Measurements from ENCODE around the gene EFNA3.

The EFNA3 gene

DNA sequence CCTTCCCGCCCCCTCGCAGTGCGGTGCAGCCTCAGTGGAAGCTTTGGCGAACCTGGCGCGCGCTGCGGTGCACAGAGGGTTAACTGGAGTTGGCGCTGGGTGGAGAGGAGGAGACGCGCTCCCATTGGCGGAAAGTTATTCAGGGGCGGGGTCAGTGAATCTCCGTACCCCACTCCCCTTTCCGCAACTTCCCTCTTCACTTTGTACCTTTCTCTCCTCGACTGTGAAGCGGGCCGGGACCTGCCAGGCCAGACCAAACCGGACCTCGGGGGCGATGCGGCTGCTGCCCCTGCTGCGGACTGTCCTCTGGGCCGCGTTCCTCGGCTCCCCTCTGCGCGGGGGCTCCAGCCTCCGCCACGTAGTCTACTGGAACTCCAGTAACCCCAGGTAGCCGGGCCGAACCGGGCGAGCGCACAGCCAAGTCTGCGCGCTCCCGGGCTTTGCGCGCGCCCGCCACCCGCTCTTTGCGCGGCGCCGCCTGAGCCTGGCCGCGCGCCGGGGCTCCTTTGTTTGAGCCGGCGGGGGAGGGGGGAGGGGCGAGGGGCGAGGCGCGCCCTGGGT lies 15.0 kb upstream of the EFNA3 start, which contains the start of gene EFNA4 (continued):
- TF ChIP-seq, protein P1, sequence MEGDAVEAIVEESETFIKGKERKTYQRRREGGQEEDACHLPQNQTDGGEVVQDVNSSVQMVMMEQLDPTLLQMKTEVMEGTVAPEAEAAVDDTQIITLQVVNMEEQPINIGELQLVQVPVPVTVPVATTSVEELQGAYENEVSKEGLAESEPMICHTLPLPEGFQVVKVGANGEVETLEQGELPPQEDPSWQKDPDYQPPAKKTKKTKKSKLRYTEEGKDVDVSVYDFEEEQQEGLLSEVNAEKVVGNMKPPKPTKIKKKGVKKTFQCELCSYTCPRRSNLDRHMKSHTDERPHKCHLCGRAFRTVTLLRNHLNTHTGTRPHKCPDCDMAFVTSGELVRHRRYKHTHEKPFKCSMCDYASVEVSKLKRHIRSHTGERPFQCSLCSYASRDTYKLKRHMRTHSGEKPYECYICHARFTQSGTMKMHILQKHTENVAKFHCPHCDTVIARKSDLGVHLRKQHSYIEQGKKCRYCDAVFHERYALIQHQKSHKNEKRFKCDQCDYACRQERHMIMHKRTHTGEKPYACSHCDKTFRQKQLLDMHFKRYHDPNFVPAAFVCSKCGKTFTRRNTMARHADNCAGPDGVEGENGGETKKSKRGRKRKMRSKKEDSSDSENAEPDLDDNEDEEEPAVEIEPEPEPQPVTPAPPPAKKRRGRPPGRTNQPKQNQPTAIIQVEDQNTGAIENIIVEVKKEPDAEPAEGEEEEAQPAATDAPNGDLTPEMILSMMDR (tag by site-specific recombination; IDR thresholded peaks at IDR 0.05) = no peak
- TF ChIP-seq ZNF426 (tag by site-specific recombination; IDR thresholded peaks at IDR 0.05) (no peak), PRDM4 (tag by site-specific recombination; IDR thresholded peaks at IDR 0.05) (no peak), ZSCAN16 (tag by site-specific recombination; IDR thresholded peaks at IDR 0.05) (no peak), ZNF529 (tag by site-specific recombination; IDR thresholded peaks at IDR 0.05; ENCODE audit: insufficient replicate concordance) (no peak), ZFHX2 (tag by site-specific recombination; conservative IDR thresholded peaks at IDR 0.05) (no peak), ZNF366 (tag by site-specific recombination; conservative IDR thresholded peaks at IDR 0.05) (peak; percentile 35; the same call in 1 of the 2 replicates), SP3 (tag by site-specific recombination; IDR thresholded peaks at IDR 0.05) (peak; percentile 70), WT1 (tag by site-specific recombination; IDR thresholded peaks at IDR 0.05) (no peak; the same call in 1 of the 2 replicates), FEZF1 (tag by site-specific recombination; IDR thresholded peaks at IDR 0.05) (no peak), ZNF600 (tag by site-specific recombination; IDR thresholded peaks at IDR 0.05) (peak; percentile 71), KLF1 (tag by site-specific recombination; IDR thresholded peaks at IDR 0.05) (no peak; the same call in 1 of the 2 replicates), ZNF202 (tag by site-specific recombination; IDR thresholded peaks at IDR 0.05; ENCODE audit: borderline replicate concordance) (no peak), ZNF670 (tag by site-specific recombination; IDR thresholded peaks at IDR 0.05; ENCODE audit: low read depth) (no peak), YY1 (tag by site-specific recombination; IDR thresholded peaks at IDR 0.05) (no peak), GLIS2 (tag by site-specific recombination; IDR thresholded peaks at IDR 0.05) (no peak), ZIC2 (tag by site-specific recombination; IDR thresholded peaks at IDR 0.05) (no peak), ZNF23 (tag by site-specific recombination; IDR thresholded peaks at IDR 0.05; ENCODE audit: borderline replicate concordance) (no peak), ZNF174 (tag by site-specific recombination; IDR thresholded peaks at IDR 0.05) (no peak), ZNF785 (tag by site-specific recombination; IDR thresholded peaks at IDR 0.05) (no peak), ZNF324 (tag by site-specific recombination; IDR thresholded peaks at IDR 0.05) (no peak), RBAK (tag by site-specific recombination; IDR thresholded peaks at IDR 0.05) (no peak), KLF17 (tag by site-specific recombination; IDR thresholded peaks at IDR 0.05) (no peak), HOXC10 (CRISPR knock-in tag; IDR thresholded peaks at IDR 0.05) (no peak), ZNF658 (tag by site-specific recombination; IDR thresholded peaks at IDR 0.05) (no peak), ZNF654 (tag by site-specific recombination; IDR thresholded peaks at IDR 0.05; ENCODE audit: low read depth) (no peak), ZNF610 (tag by site-specific recombination; IDR thresholded peaks at IDR 0.05; ENCODE audit: borderline replicate concordance) (no peak)
- TF ChIP-seq, protein P2, sequence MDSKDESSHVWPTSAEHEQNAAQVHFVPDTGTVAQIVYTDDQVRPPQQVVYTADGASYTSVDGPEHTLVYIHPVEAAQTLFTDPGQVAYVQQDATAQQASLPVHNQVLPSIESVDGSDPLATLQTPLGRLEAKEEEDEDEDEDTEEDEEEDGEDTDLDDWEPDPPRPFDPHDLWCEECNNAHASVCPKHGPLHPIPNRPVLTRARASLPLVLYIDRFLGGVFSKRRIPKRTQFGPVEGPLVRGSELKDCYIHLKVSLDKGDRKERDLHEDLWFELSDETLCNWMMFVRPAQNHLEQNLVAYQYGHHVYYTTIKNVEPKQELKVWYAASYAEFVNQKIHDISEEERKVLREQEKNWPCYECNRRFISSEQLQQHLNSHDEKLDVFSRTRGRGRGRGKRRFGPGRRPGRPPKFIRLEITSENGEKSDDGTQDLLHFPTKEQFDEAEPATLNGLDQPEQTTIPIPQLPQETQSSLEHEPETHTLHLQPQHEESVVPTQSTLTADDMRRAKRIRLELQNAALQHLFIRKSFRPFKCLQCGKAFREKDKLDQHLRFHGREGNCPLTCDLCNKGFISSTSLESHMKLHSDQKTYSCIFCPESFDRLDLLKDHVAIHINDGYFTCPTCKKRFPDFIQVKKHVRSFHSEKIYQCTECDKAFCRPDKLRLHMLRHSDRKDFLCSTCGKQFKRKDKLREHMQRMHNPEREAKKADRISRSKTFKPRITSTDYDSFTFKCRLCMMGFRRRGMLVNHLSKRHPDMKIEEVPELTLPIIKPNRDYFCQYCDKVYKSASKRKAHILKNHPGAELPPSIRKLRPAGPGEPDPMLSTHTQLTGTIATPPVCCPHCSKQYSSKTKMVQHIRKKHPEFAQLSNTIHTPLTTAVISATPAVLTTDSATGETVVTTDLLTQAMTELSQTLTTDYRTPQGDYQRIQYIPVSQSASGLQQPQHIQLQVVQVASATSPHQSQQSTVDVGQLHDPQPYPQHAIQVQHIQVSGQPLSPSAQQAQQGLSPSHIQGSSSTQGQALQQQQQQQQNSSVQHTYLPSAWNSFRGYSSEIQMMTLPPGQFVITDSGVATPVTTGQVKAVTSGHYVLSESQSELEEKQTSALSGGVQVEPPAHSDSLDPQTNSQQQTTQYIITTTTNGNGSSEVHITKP (tag by site-specific recombination; IDR thresholded peaks at IDR 0.05) = peak; percentile 88
- TF ChIP-seq, protein P3, sequence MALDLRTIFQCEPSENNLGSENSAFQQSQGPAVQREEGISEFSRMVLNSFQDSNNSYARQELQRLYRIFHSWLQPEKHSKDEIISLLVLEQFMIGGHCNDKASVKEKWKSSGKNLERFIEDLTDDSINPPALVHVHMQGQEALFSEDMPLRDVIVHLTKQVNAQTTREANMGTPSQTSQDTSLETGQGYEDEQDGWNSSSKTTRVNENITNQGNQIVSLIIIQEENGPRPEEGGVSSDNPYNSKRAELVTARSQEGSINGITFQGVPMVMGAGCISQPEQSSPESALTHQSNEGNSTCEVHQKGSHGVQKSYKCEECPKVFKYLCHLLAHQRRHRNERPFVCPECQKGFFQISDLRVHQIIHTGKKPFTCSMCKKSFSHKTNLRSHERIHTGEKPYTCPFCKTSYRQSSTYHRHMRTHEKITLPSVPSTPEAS (tag by site-specific recombination; IDR thresholded peaks at IDR 0.05) = no peak
- TF ChIP-seq, protein P4, sequence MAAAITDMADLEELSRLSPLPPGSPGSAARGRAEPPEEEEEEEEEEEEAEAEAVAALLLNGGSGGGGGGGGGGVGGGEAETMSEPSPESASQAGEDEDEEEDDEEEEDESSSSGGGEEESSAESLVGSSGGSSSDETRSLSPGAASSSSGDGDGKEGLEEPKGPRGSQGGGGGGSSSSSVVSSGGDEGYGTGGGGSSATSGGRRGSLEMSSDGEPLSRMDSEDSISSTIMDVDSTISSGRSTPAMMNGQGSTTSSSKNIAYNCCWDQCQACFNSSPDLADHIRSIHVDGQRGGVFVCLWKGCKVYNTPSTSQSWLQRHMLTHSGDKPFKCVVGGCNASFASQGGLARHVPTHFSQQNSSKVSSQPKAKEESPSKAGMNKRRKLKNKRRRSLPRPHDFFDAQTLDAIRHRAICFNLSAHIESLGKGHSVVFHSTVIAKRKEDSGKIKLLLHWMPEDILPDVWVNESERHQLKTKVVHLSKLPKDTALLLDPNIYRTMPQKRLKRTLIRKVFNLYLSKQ (tag by site-specific recombination; IDR thresholded peaks at IDR 0.05; ENCODE audit: borderline replicate concordance) = no peak

All from HEK293 (cell line).